ENCODE results near the gene MYO5A. TPM values are rescaled to one million over a fixed set of nuclear protein-coding genes. Genes with fewer than 3 reads are reported as not detected.
"Not testable (repeated sequence)": the region's sequence is repeated elsewhere in the genome, so short reads cannot be mapped to it uniquely, and the experiment has no call there.

Gene MYO5A
- total RNA-seq, 1 experiment from 2014 or later = 17.6 TPM

GRCh38 chr15:52551762-52552161 lies 23.1 kb upstream of the MYO5A start:
- H3K27ac ChIP-seq (ENCODE audit: low read depth, low read length) = no peak overlapping the region
- H3K9me2 ChIP-seq (ENCODE audit: insufficient read depth) = no peaks in the 10 kb centered on the region
- H3K9ac ChIP-seq (ENCODE audit: low read length) = no peak overlapping the region
- no peaks in the 10 kb centered on the region for H3K9me3 ChIP-seq (ENCODE audit: control insufficient read depth in 1 of 2, insufficient read depth in 1 of 2, low read depth in 1 of 2, low read length in 2 of 2)
- RAD21 ChIA-PET (ENCODE audit: low non-redundant PET in 1 of 2, low total read pairs in 2 of 2, uncharacterized antibody in 2 of 2, unreplicated experiment in 2 of 2) = no interaction called here
- DNase-seq (ENCODE audit: low read depth, low spot score) = no peak
- TF ChIP-seq ZBTB33 (IDR thresholded peaks at IDR 0.05; ENCODE audit: extremely low read depth, insufficient replicate concordance, low read length) (no peak), SRF (IDR thresholded peaks at IDR 0.05; ENCODE audit: low read depth) (no peak), POLR2A (IDR thresholded peaks at IDR 0.05; ENCODE audit: borderline replicate concordance, extremely low read depth, insufficient read depth, insufficient read length) (no peak)
- H2AFZ ChIP-seq (ENCODE audit: low read depth, low read length, poor library complexity, severe bottlenecking) = no peak overlapping the region
- peaks cover 56% of the 10 kb centered on the region for H3K79me2 ChIP-seq (ENCODE audit: insufficient read depth, low read length)
- H3K4me2 ChIP-seq (ENCODE audit: low read length) = no peak overlapping the region
- peaks cover 27 to 34% of the 10 kb centered on the region in 2 experiments for H3K36me3 ChIP-seq (ENCODE audit: control insufficient read depth in 1 of 2, insufficient read depth in 2 of 2, low read length in 2 of 2)
- no peak for ATAC-seq
- no TSS peak for BruUV-seq (replicated peaks)
- intact Hi-C loops (cut with micrococcal nuclease) = no loop called here
- H3K27me3 ChIP-seq (ENCODE audit: insufficient read depth, low read length) = no peaks in the 10 kb centered on the region
- POLR2A ChIA-PET = interaction anchor here (0.7 kb wide), 1 partner anchor 100 kb away, joined by 4 read pairs; no protein-coding TSS in a partner anchor
- CTCF ChIA-PET = interaction anchor here (0.7 kb wide), 1 partner anchor 295 kb away, joined by 3 read pairs; no protein-coding TSS in a partner anchor
- no peak overlapping the region for H3K4me3 ChIP-seq (replicated peaks in 1 of 2; ENCODE audit: low read depth in 1 of 2, low read length in 2 of 2)
- H3K4me1 ChIP-seq (ENCODE audit: control insufficient read depth in 1 of 2, insufficient read depth in 2 of 2, low read length in 2 of 2) = no peaks in the 10 kb centered on the region
- peaks cover 12% of the 10 kb centered on the region; the same call in 1 of the 2 replicates for H4K20me1 ChIP-seq (ENCODE audit: insufficient read depth)

- intact Hi-C loops (cut with micrococcal nuclease); H3K4me2 ChIP-seq (ENCODE audit: low read length); H3K27ac ChIP-seq (ENCODE audit: low read depth, low read length); H3K9me3 ChIP-seq (ENCODE audit: control insufficient read depth in 1 of 2, insufficient read depth in 1 of 2, low read depth in 1 of 2, low read length in 2 of 2); ATAC-seq; CTCF ChIA-PET; H4K20me1 ChIP-seq (ENCODE audit: insufficient read depth); H3K9me2 ChIP-seq (ENCODE audit: insufficient read depth); H2AFZ ChIP-seq (ENCODE audit: low read depth, low read length, poor library complexity, severe bottlenecking); BruUV-seq (replicated peaks); H3K4me1 ChIP-seq (ENCODE audit: control insufficient read depth in 1 of 2, insufficient read depth in 2 of 2, low read length in 2 of 2); POLR2A ChIA-PET; H3K27me3 ChIP-seq (ENCODE audit: insufficient read depth, low read length); H3K4me3 ChIP-seq (replicated peaks in 1 of 2; ENCODE audit: low read depth in 1 of 2, low read length in 2 of 2); H3K9ac ChIP-seq (ENCODE audit: low read length); DNase-seq (ENCODE audit: low read depth, low spot score): not testable (repeated sequence)
- Histone ChIP-seq H3K36me3 (ENCODE audit: control insufficient read depth in 1 of 2, insufficient read depth in 2 of 2, low read length in 2 of 2) (peaks cover 25 to 40% of the 10 kb centered on the region in 2 experiments), H3K79me2 (ENCODE audit: insufficient read depth, low read length) (peaks cover 51% of the 10 kb centered on the region)
- RAD21 ChIA-PET (ENCODE audit: low non-redundant PET in 1 of 2, low total read pairs in 2 of 2, uncharacterized antibody in 2 of 2, unreplicated experiment in 2 of 2) = interaction anchor here in 1 of 2 experiments (0.5 kb wide), 1 partner anchor 235 kb away, joined by 3 read pairs; no protein-coding TSS in a partner anchor
Measured at GRCh38 chr15:52551186-52551585, 22.5 kb upstream of the MYO5A start.

Measured in HCT116 (cell line).